Measurements from ENCODE around the gene VGLL1. TPM values are rescaled to one million over a fixed set of nuclear protein-coding genes. Genes with fewer than 3 reads are reported as not detected.

The VGLL1 gene
- total and polyA plus RNA-seq, 10 of the 15 experiments (the other 5 are each of a cell fraction or from before 2014, with no cell fraction given) = not detected

- TF ChIP-seq IRF3 (IDR thresholded peaks at IDR 0.05) (no peak), SMAD5 (IDR thresholded peaks at IDR 0.05; ENCODE audit: low read depth) (no peak), RAD21 (IDR thresholded peaks at IDR 0.05; ENCODE audit: insufficient read depth, low read depth, low read length) (no peak), ATF2 (IDR thresholded peaks at IDR 0.05; ENCODE audit: low read length) (no peak), KAT2A (conservative IDR thresholded peaks at IDR 0.05; ENCODE audit: control insufficient read depth, low read depth, low read length) (no peak)
Observed at GRCh38 chrX:136542281-136542680, 10.3 kb downstream of the VGLL1 start (continued).

GRCh38 chrX:136546371-136546781 lies 14.4 kb downstream of the VGLL1 start:
- TF ChIP-seq RELA (IDR thresholded peaks at IDR 0.05; ENCODE audit: borderline replicate concordance, partially characterized antibody) = no peak
- TF ChIP-seq MXI1 (IDR thresholded peaks at IDR 0.05; ENCODE audit: low read depth, low read length) = no peak
- TF ChIP-seq MYC (IDR thresholded peaks at IDR 0.05; ENCODE audit: insufficient read depth, insufficient read length, insufficient replicate concordance, low read length, severe bottlenecking) = no peak
- no peak for TF ChIP-seq KDM1A (IDR thresholded peaks at IDR 0.05; ENCODE audit: borderline replicate concordance)
- no peak for TF ChIP-seq YBX1 (IDR thresholded peaks at IDR 0.05)
- TF ChIP-seq SRF (IDR thresholded peaks at IDR 0.05; ENCODE audit: low read depth in 2 of 2, low read length in 2 of 2) = no peak
- no peak for TF ChIP-seq IKZF2 (IDR thresholded peaks at IDR 0.05)
- no peak for TF ChIP-seq IKZF1 (conservative IDR thresholded peaks at IDR 0.05)
- SMC1A ChIA-PET (ENCODE audit: uncharacterized antibody, unreplicated experiment) = no interaction called here
- H3K79me2 ChIP-seq (ENCODE audit: control insufficient read depth, insufficient read depth, low read length) = no peaks in the 10 kb centered on the region
- CTCF ChIA-PET = no interaction called here
- no peaks in the 10 kb centered on the region for H3K9me3 ChIP-seq (replicated peaks; ENCODE audit: control insufficient read depth, insufficient read depth, low read length)
- H3K4me1 ChIP-seq (ENCODE audit: control insufficient read depth, insufficient read depth, low read length) = no peaks in the 10 kb centered on the region
- H3K4me2 ChIP-seq (ENCODE audit: control insufficient read depth, insufficient read depth) = no peak overlapping the region
- H2AFZ ChIP-seq (ENCODE audit: control insufficient read depth, low read depth, low read length) = no peak overlapping the region
- WGBS (ENCODE audit: insufficient coverage, insufficient replicate concordance, low lambda C conversion rate, missing lambda C conversion rate) = 3% methylated on average over 3 of the region's 3 CpGs
- FAIRE-seq (no peak), DNase-seq (ENCODE audit: low read depth, low spot score) (no peak), ATAC-seq (no peak)
- POLR2A ChIA-PET = no interaction called here
- H3K9ac ChIP-seq (ENCODE audit: control insufficient read depth, insufficient read depth, low read length) = no peak overlapping the region
- H3K27me3 ChIP-seq (replicated peaks in 1 of 2; ENCODE audit: control insufficient read depth in 2 of 2, insufficient read depth in 2 of 2, low read length in 1 of 2) = no peaks in the 10 kb centered on the region; a peak in 1 of 4 replicates
- intact Hi-C loops (cut with micrococcal nuclease; ENCODE audit: unreplicated experiment) = no loop called here
- no peak overlapping the region for H3K27ac ChIP-seq (ENCODE audit: control insufficient read depth, insufficient read depth)
- H3K4me3 ChIP-seq = no peak overlapping the region
- RAD21 ChIA-PET (ENCODE audit: unreplicated experiment) = no interaction called here
- no peaks in the 10 kb centered on the region for H3K36me3 ChIP-seq (ENCODE audit: control insufficient read depth in 2 of 2, insufficient read depth in 2 of 2, low read length in 1 of 2)
- BruUV-seq (replicated peaks) = no TSS peak
- H4K20me1 ChIP-seq (ENCODE audit: control insufficient read depth, insufficient read depth) = no peaks in the 10 kb centered on the region
- in situ Hi-C loops (cut with MboI) = no loop called here

Data from GM12878 (cell line).